Keratinocyte (primary cell): ENCODE measurements around the gene FES.

Experiments used
- EZH2 ChIP-seq: IDR thresholded peaks from one replicate; pipeline ENCODE4 v1.6.1; 2012; ENCODE audit warnings: inconsistent platforms, mild to moderate bottlenecking, low read length, moderate library complexity
- TF ChIP-seq, protein P1 (sequence below), 3 experiments: IDR thresholded peaks in 1 of 3; conservative IDR thresholded peaks in 1 of 3; optimal IDR thresholded peaks in 1 of 3; 2 replicates in 2 of 3; 3 replicates in 1 of 3; pipeline versions ENCODE3 to v1.5.1; 2011; ENCODE audit warnings: low read length in 3 of 3, mild to moderate bottlenecking in 3 of 3, moderate library complexity in 2 of 3, control low read depth in 1 of 3, inconsistent platforms in 1 of 3; ENCODE audit not compliant: insufficient read depth in 2 of 3; ENCODE audit errors: extremely low read depth in 1 of 3

DNA sequence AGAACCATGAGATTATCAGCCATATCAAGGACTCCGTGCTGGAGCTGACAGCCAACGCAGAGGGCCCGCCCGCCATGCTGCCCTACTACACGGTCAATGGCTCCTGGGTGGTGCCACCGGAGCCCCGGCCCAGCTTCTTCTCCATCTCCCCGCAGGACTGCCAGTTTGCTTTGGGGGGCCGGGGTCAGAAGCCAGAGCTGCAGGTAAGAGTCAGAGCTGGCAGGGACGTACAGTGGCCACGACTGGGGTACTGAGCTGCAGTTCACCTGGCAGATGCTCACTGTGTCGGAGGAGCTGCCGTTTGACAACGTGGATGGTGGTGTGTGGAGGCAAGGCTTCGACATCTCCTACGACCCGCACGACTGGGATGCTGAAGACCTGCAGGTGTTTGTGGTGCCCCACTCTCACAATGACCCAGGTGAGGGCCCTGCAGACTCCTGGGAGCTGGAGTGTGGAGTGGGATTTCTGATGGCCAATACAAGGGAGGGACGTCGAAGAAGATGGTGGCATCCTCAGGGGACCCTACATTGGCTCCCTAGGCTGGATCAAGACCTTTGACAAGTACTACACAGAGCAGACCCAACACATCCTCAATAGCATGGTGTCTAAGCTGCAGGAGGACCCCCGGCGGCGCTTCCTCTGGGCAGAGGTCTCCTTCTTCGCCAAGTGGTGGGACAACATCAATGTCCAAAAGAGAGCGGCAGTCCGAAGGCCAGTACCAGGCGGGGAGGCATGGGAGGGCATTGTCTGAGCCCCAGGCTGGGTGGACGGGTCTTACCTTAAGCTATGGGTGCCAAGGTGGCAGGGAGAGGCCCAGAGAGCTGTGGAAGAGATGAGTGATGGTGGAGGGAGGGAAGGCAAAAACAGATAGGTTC is 21.2 kb downstream of the FES start:
- TF ChIP-seq, protein P1, sequence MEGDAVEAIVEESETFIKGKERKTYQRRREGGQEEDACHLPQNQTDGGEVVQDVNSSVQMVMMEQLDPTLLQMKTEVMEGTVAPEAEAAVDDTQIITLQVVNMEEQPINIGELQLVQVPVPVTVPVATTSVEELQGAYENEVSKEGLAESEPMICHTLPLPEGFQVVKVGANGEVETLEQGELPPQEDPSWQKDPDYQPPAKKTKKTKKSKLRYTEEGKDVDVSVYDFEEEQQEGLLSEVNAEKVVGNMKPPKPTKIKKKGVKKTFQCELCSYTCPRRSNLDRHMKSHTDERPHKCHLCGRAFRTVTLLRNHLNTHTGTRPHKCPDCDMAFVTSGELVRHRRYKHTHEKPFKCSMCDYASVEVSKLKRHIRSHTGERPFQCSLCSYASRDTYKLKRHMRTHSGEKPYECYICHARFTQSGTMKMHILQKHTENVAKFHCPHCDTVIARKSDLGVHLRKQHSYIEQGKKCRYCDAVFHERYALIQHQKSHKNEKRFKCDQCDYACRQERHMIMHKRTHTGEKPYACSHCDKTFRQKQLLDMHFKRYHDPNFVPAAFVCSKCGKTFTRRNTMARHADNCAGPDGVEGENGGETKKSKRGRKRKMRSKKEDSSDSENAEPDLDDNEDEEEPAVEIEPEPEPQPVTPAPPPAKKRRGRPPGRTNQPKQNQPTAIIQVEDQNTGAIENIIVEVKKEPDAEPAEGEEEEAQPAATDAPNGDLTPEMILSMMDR (optimal IDR thresholded peaks at IDR 0.05 in 1 of 3, IDR thresholded peaks at IDR 0.05 in 1 of 3, conservative IDR thresholded peaks at IDR 0.05 in 1 of 3; ENCODE audit: extremely low read depth in 1 of 3, insufficient read depth in 2 of 3, low read length in 3 of 3): no peak
- TF ChIP-seq EZH2: no peak
